Measurements from ENCODE around the gene VEPH1. TPM values are rescaled to one million over a fixed set of nuclear protein-coding genes. Genes with fewer than 3 reads are reported as not detected.

VEPH1 gene
- total RNA-seq, 2 donors from 2014 or later: 15.0 to 30.0 TPM

- DNase-seq (no peak), ATAC-seq (no peak)
- Histone ChIP-seq H3K4me1 (peaks cover 4% of the 10 kb centered on the region), H3K4me3 (peak overlapping the region in 1 of 2 donors; percentile 13), H3K36me3 (replicated peaks in 1 of 2; ENCODE audit: insufficient read depth in 1 of 2, low read depth in 2 of 2) (no peaks in the 10 kb centered on the region), H3K9me3 (no peaks in the 10 kb centered on the region), H3K27ac (peak overlapping the region in 2 of 4 donors; percentile 11 to 41), H3K27me3 (no peaks in the 10 kb centered on the region)
- WGBS, 2 donors: 75 to 79% methylated on average over 13 of the region's 13 CpGs
- TF ChIP-seq CTCF (IDR thresholded peaks at IDR 0.05): no peak
- no peak for TF ChIP-seq POLR2A (IDR thresholded peaks at IDR 0.05)
- intact Hi-C loops (cut with DNase I): no loop called here
These were observed 40.4 kb upstream of the VEPH1 start for GRCh38 chr3:157543501-157544035.

- intact Hi-C loops (cut with DNase I): no loop called here
- peaks cover 4% of the 10 kb centered on the region for H3K4me1 ChIP-seq
- no peaks in the 10 kb centered on the region for H3K36me3 ChIP-seq (replicated peaks in 1 of 2; ENCODE audit: insufficient read depth in 1 of 2, low read depth in 2 of 2)
- ATAC-seq: peak; percentile 96
- H3K9me3 ChIP-seq: no peaks in the 10 kb centered on the region
- peak; percentile 81 to 89 (median 88) for DNase-seq
- H3K27ac ChIP-seq: peak overlapping the region in 3 of 4 donors; percentile 6 to 41 (median 11)
- H3K4me3 ChIP-seq: peak overlapping the region; percentile 13 to 48
- 4 to 7% methylated on average over 8 to 50 of the region's 50 CpGs for WGBS, 2 donors
- no peaks in the 10 kb centered on the region for H3K27me3 ChIP-seq
- TF ChIP-seq POLR2A (IDR thresholded peaks at IDR 0.05) (peak; percentile 40 to 65 (median 63)), CTCF (IDR thresholded peaks at IDR 0.05) (peak in 6 of 7 experiments; percentile 13 to 44 (median 28))
These were observed 39.7 kb upstream of the VEPH1 start for GRCh38 chr3:157542711-157543500.

- 78 to 84% methylated on average over 6 of the region's 6 CpGs for WGBS, 2 donors
- Histone ChIP-seq H3K4me3 (no peak overlapping the region), H3K36me3 (replicated peaks in 1 of 2; ENCODE audit: insufficient read depth in 1 of 2, low read depth in 2 of 2) (no peaks in the 10 kb centered on the region), H3K27me3 (no peaks in the 10 kb centered on the region), H3K27ac (no peak overlapping the region), H3K4me1 (peaks cover 4% of the 10 kb centered on the region), H3K9me3 (no peaks in the 10 kb centered on the region)
- no peak for TF ChIP-seq CTCF (IDR thresholded peaks at IDR 0.05)
- no peak for TF ChIP-seq POLR2A (IDR thresholded peaks at IDR 0.05)
- no peak for DNase-seq
- intact Hi-C loops (cut with DNase I): no loop called here
- no peak for ATAC-seq
These were observed 38.5 kb upstream of the VEPH1 start for GRCh38 chr3:157541506-157542236.

- Histone ChIP-seq H3K4me3 (no peak overlapping the region), H3K27me3 (no peaks in the 10 kb centered on the region), H3K27ac (no peak overlapping the region), H3K9me3 (no peaks in the 10 kb centered on the region), H3K36me3 (replicated peaks in 1 of 2; ENCODE audit: insufficient read depth in 1 of 2, low read depth in 2 of 2) (no peaks in the 10 kb centered on the region), H3K4me1 (peaks cover 4% of the 10 kb centered on the region)
- ATAC-seq: no peak
- TF ChIP-seq POLR2A (IDR thresholded peaks at IDR 0.05) (no peak), CTCF (IDR thresholded peaks at IDR 0.05) (no peak)
- intact Hi-C loops (cut with DNase I): no loop called here
- 39 to 67% methylated on average over 3 of the region's 3 CpGs for WGBS, 2 donors
- no peak for DNase-seq
These were observed 37.4 kb upstream of the VEPH1 start for GRCh38 chr3:157540656-157541055.

Data from body of pancreas (tissue), 4 donors.